Right ventricle myocardium inferior (tissue), 1 donor: ENCODE results near the gene TTC7B. TPM values are rescaled to one million over a fixed set of nuclear protein-coding genes. Genes with fewer than 3 reads are reported as not detected.
"Not testable (repeated sequence)": the region's sequence is repeated elsewhere in the genome, so short reads cannot be mapped to it uniquely, and the experiment has no call there.

ENCODE experiments used
- ATAC-seq: fragments of 200-7000 bp; cut with Tn5 transposase; one replicate; pipeline ENCODE4 v1.9.1; 2020; ENCODE audit warnings: mild to moderate bottlenecking, moderate library complexity
- DNase-seq: peaks from one replicate; pipeline ENCODE4 v3.0.0; 2021; ENCODE audit errors: missing footprints
- intact Hi-C: fragments of 100-400 bp; cut with DNase I; formaldehyde crosslinking; loops from one replicate; pipeline ENCODE4 v1.11.0; 2022
- long read RNA-seq: library from polyadenylated mRNA; unstranded; transcript quantifications from one replicate; pipeline ENCODE4 v2.0.0, GENCODE V29; 2021
- total RNA-seq: library from RNA; stranded (reverse); fragmentation: NEBNext Ultra II Directional; extraction: Animal tissue kit (Norgen Biotek cat#: 25700); gene quantifications from one replicate; pipeline ENCODE4 v1.2.1, GENCODE V29; 2021
- donor health status: DM: no; HTN: yes; CAD: no; lungs with severe emphysema.

Gene TTC7B
- total RNA-seq: 67.5 TPM
- long read RNA-seq, full-length matches to known transcripts: 1 of 10 reads
- long read RNA-seq, partial matches to known transcripts: 5 of 10 reads
- long read RNA-seq, other reads (novel, unspliced or antisense): 4 of 10 reads

- intact Hi-C loops: loop anchor here (5.0 kb wide), 1 partner anchor 76 kb away; no protein-coding TSS in a partner anchor
- DNase-seq (peak; percentile 73), ATAC-seq (peak; percentile 80)
Measured at GRCh38 chr14:90815822-90816662, at the start of gene TTC7B. TSS of gene TTC7B (minus strand) at chr14:90816430. CDS start at chr14:90816295, 135 bp downstream.

- ATAC-seq (no peak), DNase-seq (no peak)
- intact Hi-C loops: no loop called here
Measured at GRCh38 chr14:90864741-90865140, 48.5 kb upstream of the TTC7B start.

- ATAC-seq (no peak), DNase-seq (no peak)
- intact Hi-C loops: no loop called here
Measured at GRCh38 chr14:90858511-90858910, 42.3 kb upstream of the TTC7B start.

GRCh38 chr14:90857866-90858265 is 41.6 kb upstream of the TTC7B start:
- ATAC-seq: no peak
- no peak for DNase-seq
- intact Hi-C loops: no loop called here

GRCh38 chr14:90856115-90856514 is 39.9 kb upstream of the TTC7B start:
- DNase-seq, ATAC-seq, intact Hi-C loops: not testable (repeated sequence)

- intact Hi-C loops: no loop called here
- DNase-seq (no peak), ATAC-seq (no peak)
Measured at GRCh38 chr14:90853116-90853515, 36.9 kb upstream of the TTC7B start.

- intact Hi-C loops: no loop called here
- no peak for DNase-seq
- ATAC-seq: no peak
Measured at GRCh38 chr14:90851327-90852036, 35.3 kb upstream of the TTC7B start.

- DNase-seq (no peak), ATAC-seq (no peak)
- intact Hi-C loops: no loop called here
Measured at GRCh38 chr14:90850487-90850886, 34.3 kb upstream of the TTC7B start.

- no peak for ATAC-seq
- no peak for DNase-seq
- intact Hi-C loops: no loop called here
Measured at GRCh38 chr14:90849787-90850444, 33.7 kb upstream of the TTC7B start.

GRCh38 chr14:90848944-90849731 is 32.9 kb upstream of the TTC7B start:
- ATAC-seq: no peak
- intact Hi-C loops: no loop called here

GRCh38 chr14:90846511-90846910 is 30.3 kb upstream of the TTC7B start:
- intact Hi-C loops: no loop called here
- ATAC-seq (no peak), DNase-seq (no peak)

More at GRCh38 chr14:90848944-90849731, 32.9 kb upstream of the TTC7B start:
- DNase-seq: peak; percentile 57

- ATAC-seq (no peak), DNase-seq (no peak)
- intact Hi-C loops: no loop called here
Measured at GRCh38 chr14:90844321-90844720, 28.1 kb upstream of the TTC7B start.

- intact Hi-C loops: no loop called here
- DNase-seq (no peak), ATAC-seq (no peak)
Measured at GRCh38 chr14:90842726-90843125, 26.5 kb upstream of the TTC7B start.

GRCh38 chr14:90840667-90841066 is 24.4 kb upstream of the TTC7B start:
- intact Hi-C loops, DNase-seq, ATAC-seq: not testable (repeated sequence)

- no peak for ATAC-seq
- DNase-seq: no peak
- intact Hi-C loops: no loop called here
Measured at GRCh38 chr14:90839889-90840266, 23.6 kb upstream of the TTC7B start.

- intact Hi-C loops: no loop called here
- peak; percentile 93 for ATAC-seq
Measured at GRCh38 chr14:90839024-90839888, 23.0 kb upstream of the TTC7B start.

GRCh38 chr14:90838531-90838930 is 22.3 kb upstream of the TTC7B start:
- intact Hi-C loops, DNase-seq: not testable (repeated sequence)

More at GRCh38 chr14:90839024-90839888, 23.0 kb upstream of the TTC7B start:
- DNase-seq: peak; percentile 78

More at GRCh38 chr14:90838531-90838930, 22.3 kb upstream of the TTC7B start:
- ATAC-seq: not testable (repeated sequence)
